ENCODE results near the gene SPTSSB. TPM values are rescaled to one million over a fixed set of nuclear protein-coding genes. Genes with fewer than 3 reads are reported as not detected.

SPTSSB gene
- total and polyA plus RNA-seq, 3 donors from 2014 or later, result 0.42 TPM; not detected in 2

DNA sequence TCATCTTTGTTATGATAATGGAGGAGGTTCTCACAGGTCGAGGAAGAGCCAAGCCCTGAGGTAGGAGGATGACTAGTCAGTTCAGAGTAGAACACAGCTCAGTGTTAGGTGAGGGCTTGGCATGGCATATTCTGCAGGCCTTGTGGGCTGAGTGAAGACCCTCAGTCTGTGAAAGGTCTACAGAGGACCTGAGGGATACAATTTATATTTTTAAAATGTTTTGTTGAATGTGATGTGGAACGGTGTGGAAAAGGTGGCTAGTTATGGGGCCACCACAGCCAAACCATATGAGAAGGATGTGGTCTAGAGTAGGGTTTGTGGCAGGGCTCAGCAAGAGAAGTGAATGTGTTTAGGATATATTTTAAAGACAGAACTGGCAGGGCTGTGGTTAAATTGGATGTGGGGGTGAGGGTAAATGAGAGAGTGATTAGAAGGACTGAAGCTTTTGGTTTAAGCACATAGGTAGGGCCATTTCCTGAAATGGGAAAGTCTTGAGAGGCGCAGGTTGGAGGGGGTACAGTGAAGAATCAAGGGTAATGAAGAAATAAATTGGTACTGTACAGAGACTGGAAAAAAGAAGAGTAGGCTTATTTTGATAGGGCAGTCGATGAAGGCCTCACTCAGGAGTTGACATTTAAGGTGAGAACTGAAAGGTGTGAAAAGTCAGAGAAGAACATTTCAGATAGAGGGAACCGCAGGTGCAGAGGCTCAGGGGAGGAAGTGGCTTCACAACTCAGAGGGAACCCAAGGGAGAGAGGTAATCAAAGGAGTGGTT is 60.5 kb downstream of the SPTSSB start:
- TF ChIP-seq, protein P1, sequence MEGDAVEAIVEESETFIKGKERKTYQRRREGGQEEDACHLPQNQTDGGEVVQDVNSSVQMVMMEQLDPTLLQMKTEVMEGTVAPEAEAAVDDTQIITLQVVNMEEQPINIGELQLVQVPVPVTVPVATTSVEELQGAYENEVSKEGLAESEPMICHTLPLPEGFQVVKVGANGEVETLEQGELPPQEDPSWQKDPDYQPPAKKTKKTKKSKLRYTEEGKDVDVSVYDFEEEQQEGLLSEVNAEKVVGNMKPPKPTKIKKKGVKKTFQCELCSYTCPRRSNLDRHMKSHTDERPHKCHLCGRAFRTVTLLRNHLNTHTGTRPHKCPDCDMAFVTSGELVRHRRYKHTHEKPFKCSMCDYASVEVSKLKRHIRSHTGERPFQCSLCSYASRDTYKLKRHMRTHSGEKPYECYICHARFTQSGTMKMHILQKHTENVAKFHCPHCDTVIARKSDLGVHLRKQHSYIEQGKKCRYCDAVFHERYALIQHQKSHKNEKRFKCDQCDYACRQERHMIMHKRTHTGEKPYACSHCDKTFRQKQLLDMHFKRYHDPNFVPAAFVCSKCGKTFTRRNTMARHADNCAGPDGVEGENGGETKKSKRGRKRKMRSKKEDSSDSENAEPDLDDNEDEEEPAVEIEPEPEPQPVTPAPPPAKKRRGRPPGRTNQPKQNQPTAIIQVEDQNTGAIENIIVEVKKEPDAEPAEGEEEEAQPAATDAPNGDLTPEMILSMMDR (IDR thresholded peaks at IDR 0.05), result no peak
- no peak for TF ChIP-seq POLR2A (IDR thresholded peaks at IDR 0.05)
- H3K4me1 ChIP-seq, result no peaks in the 10 kb centered on the region
- H3K27me3 ChIP-seq, result no peaks in the 10 kb centered on the region
- no peaks in the 10 kb centered on the region for H3K9me3 ChIP-seq
- no peak for DNase-seq
- H3K36me3 ChIP-seq (ENCODE audit: low read depth, missing control alignments), result no peaks in the 10 kb centered on the region
- WGBS, 2 donors, result 69 to 79% methylated on average over 5 of the region's 5 CpGs
- no peak overlapping the region for H3K27ac ChIP-seq
- H3K4me3 ChIP-seq, result no peak overlapping the region
- intact Hi-C loops (cut with DNase I; ENCODE audit: low total_unique reads), result no loop called here

GRCh38 chr3:161305095-161305991 is 66.0 kb downstream of the SPTSSB start:
- H3K27ac ChIP-seq, result no peak overlapping the region
- no peak overlapping the region for H3K4me3 ChIP-seq
- TF ChIP-seq POLR2A (IDR thresholded peaks at IDR 0.05), result no peak
- TF ChIP-seq, protein P1 (IDR thresholded peaks at IDR 0.05), result peak in 2 of 3 experiments; percentile 27 to 69
- H3K4me1 ChIP-seq, result no peaks in the 10 kb centered on the region
- no peaks in the 10 kb centered on the region for H3K9me3 ChIP-seq
- DNase-seq, result no peak
- H3K36me3 ChIP-seq (ENCODE audit: low read depth, missing control alignments), result no peaks in the 10 kb centered on the region
- intact Hi-C loops (cut with DNase I; ENCODE audit: low total_unique reads), result no loop called here
- 98% methylated on average over 2 of the region's 2 CpGs for WGBS, 2 donors
- no peaks in the 10 kb centered on the region for H3K27me3 ChIP-seq

- WGBS, 2 donors, result 93 to 96% methylated on average over 3 of the region's 3 CpGs
- H3K27me3 ChIP-seq, result no peaks in the 10 kb centered on the region
- TF ChIP-seq, protein P1 (IDR thresholded peaks at IDR 0.05), result no peak
- no peak overlapping the region for H3K4me3 ChIP-seq
- H3K4me1 ChIP-seq, result no peaks in the 10 kb centered on the region
- H3K27ac ChIP-seq, result no peak overlapping the region
- DNase-seq, result no peak
- H3K36me3 ChIP-seq (ENCODE audit: low read depth, missing control alignments), result no peaks in the 10 kb centered on the region
- H3K9me3 ChIP-seq, result no peaks in the 10 kb centered on the region
- intact Hi-C loops (cut with DNase I; ENCODE audit: low total_unique reads), result no loop called here
Measured at GRCh38 chr3:161296814-161297213, 74.5 kb downstream of the SPTSSB start.

DNA sequence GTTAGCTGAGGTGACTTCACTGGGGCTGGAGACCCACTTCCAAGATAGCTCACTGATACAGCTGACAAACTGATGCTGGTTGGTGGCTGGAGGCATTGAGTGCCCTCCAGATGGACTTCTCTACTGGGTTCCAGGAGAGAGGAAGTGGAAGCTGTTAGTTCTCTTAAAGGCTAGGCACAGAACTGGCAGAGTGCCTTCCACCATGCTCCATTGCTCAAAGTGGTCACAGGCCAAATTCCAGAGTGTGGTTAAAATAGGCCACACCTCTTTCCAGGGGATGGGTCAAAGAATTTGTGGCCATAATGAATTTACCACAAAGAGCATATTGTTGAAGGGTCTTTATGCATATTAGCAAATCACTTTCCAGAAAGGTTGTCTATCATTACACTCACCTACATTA is 76.0 kb downstream of the SPTSSB start:
- Histone ChIP-seq H3K9me3 (no peaks in the 10 kb centered on the region), H3K4me1 (no peaks in the 10 kb centered on the region), H3K27ac (no peak overlapping the region), H3K4me3 (no peak overlapping the region), H3K36me3 (ENCODE audit: low read depth, missing control alignments) (no peaks in the 10 kb centered on the region), H3K27me3 (no peaks in the 10 kb centered on the region)
- TF ChIP-seq POLR2A (IDR thresholded peaks at IDR 0.05), result no peak
- TF ChIP-seq, protein P1 (IDR thresholded peaks at IDR 0.05), result no peak
- intact Hi-C loops (cut with DNase I; ENCODE audit: low total_unique reads), result no loop called here
- DNase-seq, result no peak

Other genes with a start within 250 kb of the SPTSSB start
- gene NMD3, start 150.2 kb downstream of the SPTSSB start, total RNA-seq, result 10 to 100 TPM; 28.6 to 30.5 TPM
- gene NMD3, start 150.2 kb downstream of the SPTSSB start, polyA plus RNA-seq (ENCODE audit: insufficient read depth, low read depth, low replicate concordance), result 17.5 TPM
- not detected for gene OTOL1, start 125.3 kb upstream of the SPTSSB start, total RNA-seq
- gene OTOL1, start 125.3 kb upstream of the SPTSSB start, polyA plus RNA-seq (ENCODE audit: insufficient read depth, low read depth, low replicate concordance), result not detected